DND-41 (cell line): ENCODE results near the gene LRRIQ1.

ENCODE experiments used
- ATAC-seq: fragments of 200-7000 bp; cut with Tn5 transposase; 3 replicates; pipeline ENCODE4 v1.9.1; 2021; ENCODE audit warnings: low read depth; ENCODE audit not compliant: insufficient read depth
- DNase-seq: peaks from one replicate; pipeline ENCODE4 v3.0.0-alpha.2; 2020
- H2AFZ ChIP-seq: 2 replicates; pipeline ENCODE4 v1.6.0; 2012; ENCODE audit warnings: low read depth, low read length
- H3K27ac ChIP-seq: 2 replicates; pipeline ENCODE4 v1.5.1; 2012; ENCODE audit warnings: low read length, inconsistent platforms
- H3K27me3 ChIP-seq: fragments of 200-600 bp; sonication (generic); 2 replicates; pipeline ENCODE4 v1.6.0; 2012; ENCODE audit warnings: low read length, mild to moderate bottlenecking, inconsistent platforms; ENCODE audit not compliant: insufficient read depth, poor library complexity
- H3K36me3 ChIP-seq: 2 replicates; pipeline ENCODE4 v1.5.1; 2012; ENCODE audit warnings: low read length, inconsistent platforms; ENCODE audit not compliant: insufficient read depth
- H3K4me1 ChIP-seq: 2 replicates; pipeline ENCODE4 v1.5.1; 2012; ENCODE audit warnings: mild to moderate bottlenecking, low read length; ENCODE audit not compliant: insufficient read depth
- H3K4me2 ChIP-seq: 2 replicates; pipeline ENCODE4 v1.6.0; 2012; ENCODE audit warnings: mild to moderate bottlenecking, moderate library complexity, low read length, inconsistent platforms; ENCODE audit not compliant: insufficient read depth
- H3K4me3 ChIP-seq, 2 experiments: fragments of 200-600 bp in 1 of 2; shearing (Covaris generic) in 1 of 2; 2 replicates each; pipeline ENCODE4 v1.5.1; 2012 to 2016; ENCODE audit warnings: inconsistent platforms in 2 of 2, low read length in 2 of 2, mild to moderate bottlenecking in 2 of 2, low read depth in 1 of 2, moderate library complexity in 1 of 2
- H3K79me2 ChIP-seq: 2 replicates; pipeline ENCODE4 v1.6.0; 2012; ENCODE audit warnings: low read length, inconsistent platforms; ENCODE audit not compliant: insufficient read depth
- H3K9ac ChIP-seq: 2 replicates; pipeline ENCODE4 v1.6.0; 2012; ENCODE audit warnings: low read depth, mild to moderate bottlenecking, inconsistent platforms, low read length, moderate library complexity
- H3K9me3 ChIP-seq: 2 replicates; pipeline ENCODE4 v1.5.1; 2012; ENCODE audit warnings: low read length, moderate library complexity, mild to moderate bottlenecking, inconsistent platforms; ENCODE audit not compliant: insufficient read depth, severe bottlenecking
- H4K20me1 ChIP-seq: 2 replicates; pipeline ENCODE4 v1.6.0; 2012; ENCODE audit warnings: low read length; ENCODE audit not compliant: insufficient read depth
- CTCF ChIP-seq: IDR thresholded peaks from 2 replicates; pipeline ENCODE4 v1.5.1; 2012; ENCODE audit warnings: borderline replicate concordance, low read length, moderate library complexity, mild to moderate bottlenecking; ENCODE audit not compliant: poor library complexity, severe bottlenecking; ENCODE audit errors: extremely low read depth
- EZH2 ChIP-seq: IDR thresholded peaks from 3 replicates; pipeline ENCODE4 v1.6.1; 2012; ENCODE audit warnings: borderline replicate concordance, low read depth, mild to moderate bottlenecking, moderate library complexity, low read length, inconsistent platforms; ENCODE audit not compliant: severe bottlenecking

The LRRIQ1 gene

GRCh38 chr12:85273381-85274314 lies 237.5 kb downstream of the LRRIQ1 start:
- ATAC-seq (no peak), DNase-seq (no peak)
- H3K4me3 ChIP-seq = no peak overlapping the region
- no peaks in the 10 kb centered on the region for H3K79me2 ChIP-seq
- H3K4me2 ChIP-seq = no peak overlapping the region
- no peaks in the 10 kb centered on the region for H3K27me3 ChIP-seq
- H3K36me3 ChIP-seq = no peaks in the 10 kb centered on the region
- H3K9ac ChIP-seq = no peak overlapping the region
- H2AFZ ChIP-seq = no peak overlapping the region
- no peak for TF ChIP-seq CTCF
- TF ChIP-seq EZH2 = no peak
- H3K27ac ChIP-seq = no peak overlapping the region
- no peaks in the 10 kb centered on the region for H3K4me1 ChIP-seq
- no peaks in the 10 kb centered on the region for H4K20me1 ChIP-seq
- no peaks in the 10 kb centered on the region for H3K9me3 ChIP-seq

- TF ChIP-seq EZH2 = no peak
- no peak for TF ChIP-seq CTCF
- Histone ChIP-seq H3K9me3 (no peaks in the 10 kb centered on the region), H3K9ac (no peak overlapping the region), H3K79me2 (no peaks in the 10 kb centered on the region), H3K27ac (no peak overlapping the region), H2AFZ (no peak overlapping the region), H3K27me3 (no peaks in the 10 kb centered on the region), H4K20me1 (no peaks in the 10 kb centered on the region), H3K36me3 (no peaks in the 10 kb centered on the region), H3K4me1 (no peaks in the 10 kb centered on the region), H3K4me2 (no peak overlapping the region), H3K4me3 (no peak overlapping the region)
- no peak for ATAC-seq
- no peak for DNase-seq
Measured at GRCh38 chr12:85274315-85274651, 238.1 kb downstream of the LRRIQ1 start.

- no peak overlapping the region for H3K9ac ChIP-seq
- TF ChIP-seq EZH2 = no peak
- no peak for TF ChIP-seq CTCF
- H3K27me3 ChIP-seq = no peaks in the 10 kb centered on the region
- no peak overlapping the region for H2AFZ ChIP-seq
- H3K9me3 ChIP-seq = no peaks in the 10 kb centered on the region
- no peak overlapping the region for H3K4me2 ChIP-seq
- H3K4me3 ChIP-seq = no peak overlapping the region
- DNase-seq (no peak), ATAC-seq (no peak)
- H4K20me1 ChIP-seq = no peaks in the 10 kb centered on the region
- H3K79me2 ChIP-seq = no peaks in the 10 kb centered on the region
- no peaks in the 10 kb centered on the region for H3K36me3 ChIP-seq
- H3K4me1 ChIP-seq = no peaks in the 10 kb centered on the region
- H3K27ac ChIP-seq = no peak overlapping the region
Measured at GRCh38 chr12:85275374-85275773, 239.2 kb downstream of the LRRIQ1 start.
